CD4-positive, CD25-positive, alpha-beta regulatory T cell (primary cell): Measurements from ENCODE around the gene SEPTIN7. TPM values are rescaled to one million over a fixed set of nuclear protein-coding genes. Genes with fewer than 3 reads are reported as not detected.
"Not testable (repeated sequence)": the region's sequence is repeated elsewhere in the genome, so short reads cannot be mapped to it uniquely, and the experiment has no call there.

Source experiments
- ATAC-seq, 2 donors: fragments of 150-1000 bp; cut with Tn5 transposase; one replicate each; pipeline ENCODE4 v1.10.0; 2021; ENCODE audit warnings: low read depth in 2 of 2, moderate number of reproducible peaks in 2 of 2, moderate library complexity in 1 of 2
- DNase-seq, 3 donors: peaks; one replicate each; pipeline versions ENCODE4 v3.0.0 to v3.0.0-alpha.2; 2012 to 2022; ENCODE audit warnings: mixed read lengths in 1 of 3
- H3K27ac ChIP-seq: one replicate; pipeline ENCODE4 v1.7.0; 2013; ENCODE audit warnings: mild to moderate bottlenecking, low read length; ENCODE audit not compliant: insufficient read depth, poor library complexity, severe bottlenecking
- H3K27me3 ChIP-seq: one replicate; pipeline ENCODE4 v1.7.0; 2013; ENCODE audit warnings: low read length; ENCODE audit not compliant: control insufficient read depth, insufficient read depth
- H3K36me3 ChIP-seq: one replicate; pipeline ENCODE4 v1.7.0; 2013; ENCODE audit warnings: mild to moderate bottlenecking, low read length, moderate library complexity; ENCODE audit not compliant: control insufficient read depth, insufficient read depth
- H3K4me1 ChIP-seq: 2 replicates; pipeline ENCODE4 v1.7.0; 2013; ENCODE audit warnings: mild to moderate bottlenecking, low read length; ENCODE audit not compliant: insufficient read depth, control insufficient read depth, poor library complexity, severe bottlenecking
- H3K4me3 ChIP-seq: one replicate; pipeline ENCODE4 v1.7.0; 2013; ENCODE audit warnings: low read depth, mild to moderate bottlenecking, low read length, moderate library complexity
- H3K9me3 ChIP-seq, 2 experiments: 1 replicate in 1 of 2; 2 replicates in 1 of 2; pipeline ENCODE4 v1.7.0; 2013; ENCODE audit warnings: low read length in 2 of 2, mild to moderate bottlenecking in 1 of 2, moderate library complexity in 1 of 2; ENCODE audit not compliant: control insufficient read depth in 2 of 2
- H3K27ac Mint-ChIP-seq, 3 donors: one replicate each; pipeline ENCODE4 v1.8.0; 2020 to 2022; ENCODE audit warnings: mild to moderate bottlenecking in 3 of 3, mixed read lengths in 3 of 3, moderate library complexity in 2 of 3
- H3K27me3 Mint-ChIP-seq: one replicate; pipeline ENCODE4 v1.8.0; 2022; ENCODE audit warnings: mild to moderate bottlenecking, mixed read lengths
- H3K36me3 Mint-ChIP-seq: one replicate; pipeline ENCODE4 v1.8.0; 2020; ENCODE audit warnings: mixed read lengths
- H3K4me1 Mint-ChIP-seq, 4 donors: one replicate each; pipeline ENCODE4 v1.8.0; 2020 to 2022; ENCODE audit warnings: mixed read lengths in 4 of 4, mild to moderate bottlenecking in 1 of 4
- H3K4me3 Mint-ChIP-seq, 4 donors: one replicate each; pipeline ENCODE4 v1.8.0; 2020 to 2022; ENCODE audit warnings: mild to moderate bottlenecking in 4 of 4, mixed read lengths in 4 of 4, moderate library complexity in 3 of 4
- H3K9me3 Mint-ChIP-seq, 7 donors: one replicate each; pipeline ENCODE4 v1.8.0; 2020 to 2022; ENCODE audit warnings: mixed read lengths in 7 of 7, mild to moderate bottlenecking in 3 of 7, moderate library complexity in 2 of 7
- polyA plus RNA-seq, 4 donors: library from polyadenylated mRNA; unstranded; fragments of 300-500 nt; fragmentation: Illumina TruSeq; gene quantifications; one replicate each; pipeline ENCODE4 v1.2.3, GENCODE V29; 2021
- total RNA-seq: library from RNA; stranded (reverse); gene quantifications from one replicate; pipeline ENCODE4 v1.2.3, GENCODE V29; 2022

The SEPTIN7 gene
- total RNA-seq (226 TPM), polyA plus RNA-seq (100 to 1,000 TPM; 401 to 541 (median 486) TPM)

- Mint-ChIP-seq H3K27ac (peak within 1 kb of the TSS; percentile 97 to 99 (median 99)), H3K4me1 (peaks cover 35 to 49% (median 43%) of the 10 kb centered on the region in 4 donors), H3K36me3 (peaks cover 4% of the 10 kb centered on the region), H3K9me3 (peaks cover 0 to 1% (median 0%) of the 10 kb centered on the region in 7 donors), H3K27me3 (peaks cover 4% of the 10 kb centered on the region), H3K4me3 (peak within 1 kb of the TSS; percentile 95 to 99 (median 96))
- H3K4me1 ChIP-seq: peaks cover 39% of the 10 kb centered on the region
- H3K27ac ChIP-seq: peak within 1 kb of the TSS; percentile 99
- DNase-seq: peak; percentile 99 to 100 (median 99)
- H3K9me3 ChIP-seq: no peaks in the 10 kb centered on the region
- peak within 1 kb of the TSS; percentile 91 for H3K4me3 ChIP-seq
- no peaks in the 10 kb centered on the region for H3K27me3 ChIP-seq
- ATAC-seq: peak; percentile 92 to 94
- H3K36me3 ChIP-seq: no peaks in the 10 kb centered on the region
Observed at GRCh38 chr7:35800718-35801391, at the start of gene SEPTIN7. SEPTIN7 (plus strand) TSS chr7:35801057; CDS start chr7:35801210, 153 bp downstream.

- ATAC-seq: no peak
- Histone ChIP-seq H3K9me3 (no peaks in the 10 kb centered on the region), H3K36me3 (no peaks in the 10 kb centered on the region), H3K27me3 (peaks cover 3% of the 10 kb centered on the region), H3K4me1 (no peaks in the 10 kb centered on the region), H3K4me3 (no peak overlapping the region), H3K27ac (no peak overlapping the region)
- Mint-ChIP-seq H3K4me1 (no peaks in the 10 kb centered on the region), H3K36me3 (peaks cover 4% of the 10 kb centered on the region), H3K4me3 (no peak overlapping the region), H3K27ac (no peak overlapping the region), H3K27me3 (peaks cover 12% of the 10 kb centered on the region), H3K9me3 (peaks cover 0 to 1% (median 0%) of the 10 kb centered on the region in 7 donors)
- DNase-seq: no peak
Observed at GRCh38 chr7:35752742-35753141, 48.1 kb upstream of the SEPTIN7 start.

GRCh38 chr7:35753761-35754603 lies 46.9 kb upstream of the SEPTIN7 start:
- Histone ChIP-seq H3K36me3 (no peaks in the 10 kb centered on the region), H3K27me3 (peaks cover 3% of the 10 kb centered on the region), H3K27ac (no peak overlapping the region), H3K4me3 (no peak overlapping the region), H3K9me3 (no peaks in the 10 kb centered on the region), H3K4me1 (no peaks in the 10 kb centered on the region)
- H3K36me3 Mint-ChIP-seq: peaks cover 4% of the 10 kb centered on the region
- peaks cover 0 to 3% (median under 1%) of the 10 kb centered on the region in 4 donors for H3K4me1 Mint-ChIP-seq
- no peak overlapping the region for H3K27ac Mint-ChIP-seq
- peaks cover 22% of the 10 kb centered on the region for H3K27me3 Mint-ChIP-seq
- H3K4me3 Mint-ChIP-seq: no peak overlapping the region
- no peak for DNase-seq
- peaks cover 0 to 1% (median 0%) of the 10 kb centered on the region in 7 donors for H3K9me3 Mint-ChIP-seq
- no peak for ATAC-seq

- Histone ChIP-seq H3K9me3 (no peaks in the 10 kb centered on the region), H3K4me1 (no peaks in the 10 kb centered on the region), H3K4me3 (no peak overlapping the region), H3K36me3 (no peaks in the 10 kb centered on the region), H3K27me3 (peaks cover 3% of the 10 kb centered on the region), H3K27ac (no peak overlapping the region)
- Mint-ChIP-seq H3K4me3 (no peak overlapping the region), H3K27me3 (peaks cover 24% of the 10 kb centered on the region), H3K9me3 (peaks cover 0 to 1% (median 0%) of the 10 kb centered on the region in 7 donors), H3K4me1 (peaks cover 0 to 3% (median under 1%) of the 10 kb centered on the region in 4 donors), H3K36me3 (peaks cover 4% of the 10 kb centered on the region), H3K27ac (no peak overlapping the region)
- DNase-seq: no peak
- no peak for ATAC-seq
Observed at GRCh38 chr7:35754741-35755140, 46.1 kb upstream of the SEPTIN7 start.

GRCh38 chr7:35755711-35756110 lies 45.1 kb upstream of the SEPTIN7 start:
- H3K27ac Mint-ChIP-seq: no peak overlapping the region
- peaks cover 16% of the 10 kb centered on the region for H3K27me3 Mint-ChIP-seq

GRCh38 chr7:35756453-35756852 lies 44.4 kb upstream of the SEPTIN7 start:
- not testable (repeated sequence) for ATAC-seq, H3K36me3 Mint-ChIP-seq, H3K27ac Mint-ChIP-seq

More at GRCh38 chr7:35755711-35756110, 45.1 kb upstream of the SEPTIN7 start:
- H3K4me3 ChIP-seq: no peak overlapping the region
- peaks cover 0 to 1% (median 0%) of the 10 kb centered on the region in 7 donors for H3K9me3 Mint-ChIP-seq
- H3K9me3 ChIP-seq: no peaks in the 10 kb centered on the region
- H3K4me1 ChIP-seq: no peaks in the 10 kb centered on the region
- ATAC-seq: no peak
- no peak for DNase-seq
- H3K4me3 Mint-ChIP-seq: no peak overlapping the region
- peaks cover 3% of the 10 kb centered on the region for H3K27me3 ChIP-seq
- peaks cover 0 to 3% (median under 1%) of the 10 kb centered on the region in 4 donors for H3K4me1 Mint-ChIP-seq
- H3K36me3 Mint-ChIP-seq: no peaks in the 10 kb centered on the region
- no peaks in the 10 kb centered on the region for H3K36me3 ChIP-seq
- no peak overlapping the region for H3K27ac ChIP-seq

GRCh38 chr7:35757574-35757973 lies 43.3 kb upstream of the SEPTIN7 start:
- ATAC-seq (no peak), DNase-seq (no peak)
- H3K36me3 ChIP-seq: no peaks in the 10 kb centered on the region
- peaks cover 0 to 3% (median under 1%) of the 10 kb centered on the region in 4 donors for H3K4me1 Mint-ChIP-seq
- H3K9me3 Mint-ChIP-seq: no peaks in the 10 kb centered on the region
- H3K27ac ChIP-seq: no peak overlapping the region
- H3K27me3 Mint-ChIP-seq: peaks cover 26% of the 10 kb centered on the region
- H3K27ac Mint-ChIP-seq: no peak overlapping the region
- H3K9me3 ChIP-seq: no peaks in the 10 kb centered on the region
- H3K27me3 ChIP-seq: peaks cover 4% of the 10 kb centered on the region
- no peak overlapping the region for H3K4me3 ChIP-seq
- no peaks in the 10 kb centered on the region for H3K36me3 Mint-ChIP-seq
- H3K4me3 Mint-ChIP-seq: no peak overlapping the region
- no peaks in the 10 kb centered on the region for H3K4me1 ChIP-seq

More at GRCh38 chr7:35756453-35756852, 44.4 kb upstream of the SEPTIN7 start:
- DNase-seq, H3K9me3 ChIP-seq, H3K9me3 Mint-ChIP-seq, H3K27ac ChIP-seq, H3K36me3 ChIP-seq, H3K4me1 Mint-ChIP-seq, H3K4me3 ChIP-seq, H3K27me3 ChIP-seq, H3K4me3 Mint-ChIP-seq, H3K4me1 ChIP-seq: not testable (repeated sequence)
- peaks cover 16% of the 10 kb centered on the region for H3K27me3 Mint-ChIP-seq
